ENCODE measurements around the gene OLR1. TPM values are rescaled to one million over a fixed set of nuclear protein-coding genes. Genes with fewer than 3 reads are reported as not detected.

The OLR1 gene
- total and polyA plus RNA-seq, 7 donors = 0.03 to 0.66 (median 0.30) TPM; not detected in 3

DNA sequence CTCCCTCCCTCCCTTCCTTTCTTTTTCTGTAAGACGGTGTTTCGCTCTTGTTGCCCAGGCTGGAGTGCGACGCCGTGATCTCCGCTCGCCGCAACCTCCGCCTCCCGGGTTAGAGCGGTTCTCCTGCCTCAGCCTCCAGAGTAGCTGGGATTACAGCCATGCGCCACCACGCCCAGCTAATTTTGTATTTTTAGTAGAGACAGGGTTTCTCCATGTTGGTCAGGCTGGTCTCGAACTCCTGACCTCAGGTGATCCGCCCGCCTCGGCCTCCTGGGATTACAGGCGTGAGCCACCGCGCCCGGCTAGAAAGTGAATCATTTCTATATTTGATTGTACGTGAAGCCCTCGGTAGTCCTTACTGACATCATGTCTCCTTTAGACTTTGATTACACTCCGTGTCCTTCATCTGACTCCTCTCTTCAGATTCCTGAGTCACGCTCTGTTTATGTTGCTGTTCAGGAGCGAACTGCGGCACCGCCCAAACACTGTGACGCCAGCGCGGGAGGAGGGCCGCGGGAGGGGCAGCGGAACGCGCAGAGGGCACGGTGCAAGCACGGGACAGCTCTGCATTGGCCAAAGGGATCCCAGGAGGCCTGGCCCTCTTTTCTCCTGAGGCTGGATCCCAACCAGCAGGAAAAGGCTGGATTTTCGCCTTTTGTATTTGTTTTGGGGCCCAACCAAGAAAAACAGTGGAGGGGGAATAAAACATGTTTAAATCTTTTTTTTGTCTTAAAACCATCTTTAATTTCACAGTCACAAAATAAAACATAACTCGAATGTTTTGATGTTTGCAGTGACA lies 40.2 kb upstream of the OLR1 start:
- ATAC-seq = peak; percentile 85 to 92 (median 88)
- intact Hi-C loops (cut with DNase I) = loop anchor here (5.0 kb wide), 1 partner anchor 510 kb away; the partner anchor contains the start of gene YBX3 (in 2 of the 2)
- H3K27me3 ChIP-seq (ENCODE audit: insufficient read depth in 3 of 3, low read length in 2 of 3) = no peaks in the 10 kb centered on the region
- H3K27ac ChIP-seq = peak overlapping the region; percentile 100
- WGBS, 3 donors = 21 to 28% (median 26%) methylated on average over 40 of the region's 40 CpGs
- H3K9me3 ChIP-seq = no peaks in the 10 kb centered on the region
- peaks cover 0 to 23% of the 10 kb centered on the region in 2 donors for H3K36me3 ChIP-seq (ENCODE audit: insufficient read depth in 1 of 2, low read depth in 1 of 2)
- peak overlapping the region; percentile 92 for H3K4me3 ChIP-seq
- TF ChIP-seq, protein P1, sequence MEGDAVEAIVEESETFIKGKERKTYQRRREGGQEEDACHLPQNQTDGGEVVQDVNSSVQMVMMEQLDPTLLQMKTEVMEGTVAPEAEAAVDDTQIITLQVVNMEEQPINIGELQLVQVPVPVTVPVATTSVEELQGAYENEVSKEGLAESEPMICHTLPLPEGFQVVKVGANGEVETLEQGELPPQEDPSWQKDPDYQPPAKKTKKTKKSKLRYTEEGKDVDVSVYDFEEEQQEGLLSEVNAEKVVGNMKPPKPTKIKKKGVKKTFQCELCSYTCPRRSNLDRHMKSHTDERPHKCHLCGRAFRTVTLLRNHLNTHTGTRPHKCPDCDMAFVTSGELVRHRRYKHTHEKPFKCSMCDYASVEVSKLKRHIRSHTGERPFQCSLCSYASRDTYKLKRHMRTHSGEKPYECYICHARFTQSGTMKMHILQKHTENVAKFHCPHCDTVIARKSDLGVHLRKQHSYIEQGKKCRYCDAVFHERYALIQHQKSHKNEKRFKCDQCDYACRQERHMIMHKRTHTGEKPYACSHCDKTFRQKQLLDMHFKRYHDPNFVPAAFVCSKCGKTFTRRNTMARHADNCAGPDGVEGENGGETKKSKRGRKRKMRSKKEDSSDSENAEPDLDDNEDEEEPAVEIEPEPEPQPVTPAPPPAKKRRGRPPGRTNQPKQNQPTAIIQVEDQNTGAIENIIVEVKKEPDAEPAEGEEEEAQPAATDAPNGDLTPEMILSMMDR (IDR thresholded peaks at IDR 0.05) = no peak
- peak; percentile 98 to 99 for DNase-seq
- H3K4me1 ChIP-seq = peaks cover 20% of the 10 kb centered on the region

- TF ChIP-seq, protein P1 (IDR thresholded peaks at IDR 0.05) = no peak
- intact Hi-C loops (cut with DNase I) = loop anchor here (5.0 kb wide), 1 partner anchor 511 kb away; the partner anchor contains the start of gene YBX3 (in 2 of the 2)
- H3K27me3 ChIP-seq (ENCODE audit: insufficient read depth in 3 of 3, low read length in 2 of 3) = no peaks in the 10 kb centered on the region
- H3K27ac ChIP-seq = peak overlapping the region; percentile 100
- peaks cover 14% of the 10 kb centered on the region for H3K4me1 ChIP-seq
- no peak for ATAC-seq
- 90 to 95% (median 91%) methylated on average over 25 of the region's 25 CpGs for WGBS, 3 donors
- no peaks in the 10 kb centered on the region for H3K9me3 ChIP-seq
- no peak for DNase-seq
- H3K4me3 ChIP-seq = no peak overlapping the region
- H3K36me3 ChIP-seq (ENCODE audit: insufficient read depth in 1 of 2, low read depth in 1 of 2) = peaks cover 0 to 14% of the 10 kb centered on the region in 2 donors
These were observed 39.4 kb upstream of the OLR1 start for GRCh38 chr12:10211101-10211939.

GRCh38 chr12:10210225-10210624 lies 38.3 kb upstream of the OLR1 start:
- no peaks in the 10 kb centered on the region for H3K9me3 ChIP-seq
- ATAC-seq (no peak), DNase-seq (no peak)
- H3K4me1 ChIP-seq = peaks cover 4% of the 10 kb centered on the region
- no peak overlapping the region for H3K27ac ChIP-seq
- TF ChIP-seq, protein P1 (IDR thresholded peaks at IDR 0.05) = no peak
- H3K27me3 ChIP-seq (ENCODE audit: insufficient read depth in 3 of 3, low read length in 2 of 3) = no peaks in the 10 kb centered on the region
- 88 to 91% (median 90%) methylated on average over 15 of the region's 15 CpGs for WGBS, 3 donors
- intact Hi-C loops (cut with DNase I) = loop anchor here (5.0 kb wide), 1 partner anchor 512 kb away; the partner anchor contains the start of gene YBX3 (in 2 of the 2)
- no peak overlapping the region for H3K4me3 ChIP-seq
- H3K36me3 ChIP-seq (ENCODE audit: insufficient read depth in 1 of 2, low read depth in 1 of 2) = peaks cover 0 to 3% of the 10 kb centered on the region in 2 donors

DNA sequence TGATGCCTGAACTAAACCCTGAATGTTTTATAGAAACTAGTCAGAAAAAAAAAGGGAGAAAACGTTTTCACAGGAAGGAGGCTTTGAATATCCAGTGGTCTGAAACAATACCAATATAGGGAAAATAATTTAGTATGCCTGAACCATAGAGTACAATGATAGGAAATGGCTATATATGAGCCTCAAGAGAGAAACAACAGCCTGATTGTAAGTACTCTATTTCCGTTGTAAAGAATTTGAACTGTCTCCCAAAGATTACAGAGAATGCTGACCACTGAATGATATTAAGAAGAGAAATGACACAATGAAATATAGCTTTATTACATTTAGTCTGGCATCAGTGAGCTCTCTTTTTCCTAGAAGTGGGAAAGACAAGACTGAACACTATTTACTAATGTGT lies 35.2 kb upstream of the OLR1 start:
- TF ChIP-seq, protein P1 (IDR thresholded peaks at IDR 0.05) = no peak
- H3K27me3 ChIP-seq (ENCODE audit: insufficient read depth in 3 of 3, low read length in 2 of 3) = no peaks in the 10 kb centered on the region
- intact Hi-C loops (cut with DNase I) = no loop called here
- no peak overlapping the region for H3K4me3 ChIP-seq
- H3K36me3 ChIP-seq (ENCODE audit: insufficient read depth in 1 of 2, low read depth in 1 of 2) = no peaks in the 10 kb centered on the region
- H3K4me1 ChIP-seq = no peaks in the 10 kb centered on the region
- no peak overlapping the region for H3K27ac ChIP-seq
- ATAC-seq (no peak), DNase-seq (no peak)
- H3K9me3 ChIP-seq = no peaks in the 10 kb centered on the region
- WGBS, 3 donors = 8 to 25% (median 20%) methylated on average over 2 of the region's 2 CpGs
